PC-9 (cell line): ENCODE measurements around the gene ZC3H12C. TPM values are rescaled to one million over a fixed set of nuclear protein-coding genes. Genes with fewer than 3 reads are reported as not detected.
A peak's percentile ranks its signal among the peaks of the same experiment; 100 is the strongest.
"Not testable (repeated sequence)": the region's sequence is repeated elsewhere in the genome, so short reads cannot be mapped to it uniquely, and the experiment has no call there.

ENCODE experiments used
- BruUV-seq: library from RNA; stranded (reverse); fragments of 400-500 nt; replicated peaks from 2 replicates; lab custom pipeline; 2021; lab: Mats Ljungman, UMichigan
- CTCF ChIA-PET: fragments of 300-600 bp; sonication (Branson Sonifier 250); formaldehyde crosslinking; loops from one replicate; lab custom pipeline; 2022; ENCODE audit warnings: antibody characterized with exemption; lab: Charles Lee
- POLR2A ChIA-PET: fragments of 300-600 bp; sonication (Branson Sonifier 250); formaldehyde crosslinking; loops from one replicate; lab custom pipeline; 2022; ENCODE audit warnings: antibody characterized with exemption; ENCODE audit not compliant: unreplicated experiment; lab: Charles Lee
- DNase-seq, 2 experiments: peaks; one replicate each; pipeline versions ENCODE4 v3.0.0 to v3.0.0-alpha.2; 2015 to 2022; ENCODE audit warnings: mixed read lengths in 1 of 2
- H2AFZ ChIP-seq: fragments of 200-600 bp; sonication (generic); 2 replicates; pipeline ENCODE4 v1.8.1; 2017; ENCODE audit warnings: antibody characterized with exemption
- H3F3A ChIP-seq: fragments of 200-600 bp; sonication (generic); 2 replicates; pipeline ENCODE4 v1.8.1; 2017; ENCODE audit warnings: antibody characterized with exemption, mild to moderate bottlenecking, low read depth; ENCODE audit not compliant: insufficient read depth
- H3K27ac ChIP-seq: fragments of 200-600 bp; sonication (generic); 2 replicates; pipeline ENCODE4 v1.6.1; 2016; ENCODE audit warnings: mixed run types
- H3K27me3 ChIP-seq: fragments of 200-600 bp; sonication (generic); 2 replicates; pipeline ENCODE4 v1.6.1; 2016; ENCODE audit warnings: low read depth, mixed run types; ENCODE audit not compliant: insufficient read depth
- H3K36me3 ChIP-seq: fragments of 200-600 bp; sonication (generic); 2 replicates; pipeline ENCODE4 v1.6.1; 2016; ENCODE audit warnings: low read depth, mixed run types
- H3K4me1 ChIP-seq: fragments of 200-600 bp; sonication (generic); replicated peaks from 2 replicates; pipeline ENCODE4 v1.6.1; 2016; ENCODE audit warnings: mixed run types; ENCODE audit not compliant: insufficient read depth
- H3K4me2 ChIP-seq: fragments of 200-600 bp; sonication (generic); 2 replicates; pipeline ENCODE4 v1.6.1; 2017; ENCODE audit warnings: mixed run types
- H3K4me3 ChIP-seq: fragments of 200-600 bp; sonication (generic); 2 replicates; pipeline ENCODE4 v1.6.1; 2016; ENCODE audit warnings: mixed run types
- H3K79me2 ChIP-seq: fragments of 200-600 bp; sonication (generic); 2 replicates; pipeline ENCODE4 v1.6.1; 2017; ENCODE audit warnings: low read depth, mixed run types
- H3K9me2 ChIP-seq: fragments of 200-600 bp; sonication (generic); 2 replicates; pipeline ENCODE4 v1.8.1; 2017; ENCODE audit warnings: mild to moderate bottlenecking; ENCODE audit not compliant: insufficient read depth
- H3K9me3 ChIP-seq: fragments of 200-600 bp; sonication (generic); 2 replicates; pipeline ENCODE4 v1.8.1; 2016; ENCODE audit warnings: low read depth; ENCODE audit not compliant: insufficient read depth
- H4K20me1 ChIP-seq: fragments of 200-600 bp; sonication (generic); 2 replicates; pipeline ENCODE4 v1.8.1; 2017; ENCODE audit not compliant: insufficient read depth
- CTCF ChIP-seq: fragments of 200-600 bp; sonication (generic); conservative IDR thresholded peaks from 2 replicates; pipeline ENCODE4 v1.6.1; 2017; ENCODE audit warnings: mixed run types, antibody characterized with exemption, mild to moderate bottlenecking, moderate library complexity
- EZH2 ChIP-seq: fragments of 200-600 bp; sonication (generic); IDR thresholded peaks from 2 replicates; pipeline ENCODE4 v1.8.0; 2017; ENCODE audit warnings: antibody characterized with exemption, low read depth
- intact Hi-C: fragments of 100-400 bp; cut with micrococcal nuclease; formaldehyde crosslinking; loops from one replicate; pipeline ENCODE4 v1.10.0; 2022; ENCODE audit not compliant: unreplicated experiment
- total RNA-seq: library from RNA; stranded (reverse); gene quantifications from 2 replicates; pipeline ENCODE4 v1.2.3, GENCODE V29; 2021

ZC3H12C gene
- total RNA-seq, 1 experiment from 2014 or later: 12.4 TPM

- no peaks in the 10 kb centered on the region for H3K9me2 ChIP-seq
- H2AFZ ChIP-seq: no peak overlapping the region
- no peak for DNase-seq
- H4K20me1 ChIP-seq: no peaks in the 10 kb centered on the region
- BruUV-seq: no TSS peak
- intact Hi-C loops: loop anchor here (1.0 to 2.0 kb wide), 6 partner anchors 26 to 348 kb away; no protein-coding TSS in a partner anchor
- CTCF ChIA-PET: interaction anchor here (0.6 to 2.0 kb wide), 7 partner anchors 93 to 317 kb away, joined by 4 to 16 read pairs (median 5); no protein-coding TSS in a partner anchor
- TF ChIP-seq EZH2: no peak
- no peak for TF ChIP-seq CTCF
- POLR2A ChIA-PET: no interaction called here
- no peaks in the 10 kb centered on the region; the same call in 1 of the 2 replicates for H3K79me2 ChIP-seq
- no peak overlapping the region for H3K4me3 ChIP-seq
- peaks cover 53% of the 10 kb centered on the region for H3K4me1 ChIP-seq
- H3K4me2 ChIP-seq: peak overlapping the region; percentile 43
- H3F3A ChIP-seq: peaks cover 35% of the 10 kb centered on the region
- H3K27ac ChIP-seq: peak overlapping the region; percentile 73
- no peaks in the 10 kb centered on the region for H3K36me3 ChIP-seq
- no peaks in the 10 kb centered on the region for H3K9me3 ChIP-seq
- H3K27me3 ChIP-seq: no peaks in the 10 kb centered on the region
Observed at GRCh38 chr11:110200836-110201235, 107.6 kb downstream of the ZC3H12C start.

DNA sequence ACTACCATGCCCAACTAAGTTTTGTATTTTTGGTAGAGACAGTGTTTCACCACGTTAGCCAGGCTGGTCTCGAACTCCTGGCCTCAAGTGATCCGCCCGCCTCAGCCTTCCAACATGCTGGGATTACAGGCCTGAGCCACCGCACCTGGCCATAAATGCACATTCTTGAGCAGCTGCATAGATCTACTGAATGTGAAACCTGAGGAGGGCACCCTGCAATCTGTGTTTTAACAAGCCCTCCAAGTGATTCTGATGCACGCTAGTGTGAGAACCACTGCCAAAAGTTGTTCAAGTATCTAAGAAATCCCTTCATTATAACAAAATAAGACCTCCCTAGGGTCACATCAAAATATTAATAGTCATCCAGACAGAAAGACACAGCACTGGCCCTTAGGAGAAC, 113.9 kb downstream of the ZC3H12C start:
- H3K9me3 ChIP-seq: no peaks in the 10 kb centered on the region
- H3K36me3 ChIP-seq: no peaks in the 10 kb centered on the region
- ChIA-PET CTCF (interaction anchor here (1.0 kb wide), 1 partner anchor 142 kb away, joined by 4 read pairs; no protein-coding TSS in a partner anchor), POLR2A (interaction anchor here (0.8 kb wide), 1 partner anchor 112 kb away, joined by 6 read pairs; no protein-coding TSS in a partner anchor)
- no peak for TF ChIP-seq EZH2
- H3K27me3 ChIP-seq: no peaks in the 10 kb centered on the region
- H3K79me2 ChIP-seq: no peaks in the 10 kb centered on the region
- H3K4me1 ChIP-seq: no peaks in the 10 kb centered on the region
- no peak overlapping the region for H3K4me2 ChIP-seq
- no peak overlapping the region for H2AFZ ChIP-seq
- DNase-seq: no peak
- no peak overlapping the region for H3K27ac ChIP-seq
- intact Hi-C loops: no loop called here
- no TSS peak for BruUV-seq
- H3K9me2 ChIP-seq: no peaks in the 10 kb centered on the region
- no peaks in the 10 kb centered on the region for H4K20me1 ChIP-seq
- H3F3A ChIP-seq: no peaks in the 10 kb centered on the region; the same call in 1 of the 2 replicates
- no peak overlapping the region for H3K4me3 ChIP-seq

- H3F3A ChIP-seq, H3K36me3 ChIP-seq, H3K4me1 ChIP-seq, H3K27me3 ChIP-seq, H2AFZ ChIP-seq, intact Hi-C loops, BruUV-seq, H3K9me3 ChIP-seq, CTCF ChIA-PET, H3K9me2 ChIP-seq, H3K79me2 ChIP-seq, H4K20me1 ChIP-seq, H3K27ac ChIP-seq: not testable (repeated sequence)
- Histone ChIP-seq H3K4me2 (peak overlapping the region; percentile 59; the same call in 1 of the 2 replicates), H3K4me3 (peak overlapping the region; percentile 40; the same call in 1 of the 2 replicates)
- DNase-seq: peak in 1 of 2 experiments; percentile 46
- POLR2A ChIA-PET: interaction anchor here (0.6 kb wide), 1 partner anchor 89 kb away, joined by 4 read pairs; no protein-coding TSS in a partner anchor
Observed at GRCh38 chr11:110208678-110209312, 115.6 kb downstream of the ZC3H12C start.

DNA sequence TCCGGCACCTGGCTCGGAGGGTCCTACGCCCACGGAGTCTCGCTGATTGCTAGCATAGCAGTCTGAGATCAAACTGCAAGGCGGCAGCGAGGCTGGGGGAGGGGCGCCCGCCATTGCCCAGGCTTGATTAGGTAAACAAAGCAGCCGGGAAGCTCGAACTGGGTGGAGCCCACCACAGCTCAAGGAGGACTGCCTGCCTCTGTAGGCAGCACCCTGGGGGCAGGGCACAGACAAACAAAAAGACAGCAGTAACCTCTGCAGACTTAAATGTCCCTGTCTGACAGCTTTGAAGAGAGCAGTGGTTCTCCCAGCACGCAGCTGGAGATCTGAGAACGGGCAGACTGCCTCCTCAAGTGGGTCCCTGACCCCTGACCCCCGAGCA, 116.1 kb downstream of the ZC3H12C start:
- POLR2A ChIA-PET: interaction anchor here (0.6 kb wide), 1 partner anchor 88 kb away, joined by 4 read pairs; no protein-coding TSS in a partner anchor
- H4K20me1 ChIP-seq, H3K4me1 ChIP-seq, BruUV-seq, intact Hi-C loops, H3K27me3 ChIP-seq, H3K79me2 ChIP-seq, H3K27ac ChIP-seq, H3K9me2 ChIP-seq, H3F3A ChIP-seq, CTCF ChIA-PET, H3K9me3 ChIP-seq, H3K36me3 ChIP-seq, H2AFZ ChIP-seq: not testable (repeated sequence)
- peak in 1 of 2 experiments; percentile 40 for DNase-seq
- Histone ChIP-seq H3K4me3 (peak overlapping the region; percentile 40; the same call in 1 of the 2 replicates), H3K4me2 (peak overlapping the region; percentile 59; the same call in 1 of the 2 replicates)
